Spleen (tissue), 7 donors: ENCODE data around the gene HGS.

ENCODE experiments used
- POLR2A ChIP-seq, 3 donors: fragments of 450-650 bp; IDR thresholded peaks; one replicate each; pipeline ENCODE4 v1.5.1; 2017; ENCODE audit warnings: antibody characterized with exemption in 3 of 3, mild to moderate bottlenecking in 1 of 3
- POLR2AphosphoS5 ChIP-seq, 3 donors: sonication (generic); formaldehyde crosslinking; IDR thresholded peaks; one replicate each; pipeline ENCODE4 v1.5.1; 2017; ENCODE audit warnings: antibody characterized with exemption in 3 of 3
- TF ChIP-seq, protein P1 (sequence below), 11 experiments: fragments of 200-600 bp in 7 of 11; fragments of 450-650 bp in 4 of 11; sonication (generic) in 4 of 11; IDR thresholded peaks in 8 of 11; conservative IDR thresholded peaks in 3 of 11; 1 replicate in 7 of 11; 2 replicates in 4 of 11; pipeline versions ENCODE4 v1.4.0 to v1.8.0; 2016 to 2021; ENCODE audit warnings: antibody characterized with exemption in 11 of 11, inconsistent platforms in 4 of 11, mild to moderate bottlenecking in 1 of 11
- donor health status: DM: no; HTN: no; CAD: no; lungs with moderate emphysema.
- donor health status: DM: no; HTN: no; CAD: no.
- donor health status: DM: no; HTN: no; CAD: no.

DNA sequence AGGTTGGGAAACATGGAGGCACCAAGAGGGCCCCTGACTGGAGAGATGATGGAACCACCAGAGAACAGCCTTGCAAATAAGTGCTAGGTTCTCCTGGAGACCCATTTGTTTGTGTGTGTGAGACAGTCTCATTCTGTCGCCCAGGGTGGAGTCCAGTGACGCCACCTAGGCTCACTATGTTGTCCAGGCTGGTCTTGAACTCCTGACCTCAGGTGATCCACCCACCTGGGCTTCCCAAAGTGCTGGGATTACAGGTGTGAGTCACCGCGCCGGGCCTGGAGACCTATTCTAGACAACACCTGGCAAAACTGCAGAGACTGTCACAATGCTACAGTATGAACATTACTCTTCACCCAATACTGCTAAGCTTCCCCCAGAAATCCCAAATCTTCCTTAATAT, 48.4 kb upstream of the HGS start:
- TF ChIP-seq POLR2AphosphoS5 (IDR thresholded peaks at IDR 0.05) (no peak), POLR2A (IDR thresholded peaks at IDR 0.05) (no peak)
- TF ChIP-seq, protein P1, sequence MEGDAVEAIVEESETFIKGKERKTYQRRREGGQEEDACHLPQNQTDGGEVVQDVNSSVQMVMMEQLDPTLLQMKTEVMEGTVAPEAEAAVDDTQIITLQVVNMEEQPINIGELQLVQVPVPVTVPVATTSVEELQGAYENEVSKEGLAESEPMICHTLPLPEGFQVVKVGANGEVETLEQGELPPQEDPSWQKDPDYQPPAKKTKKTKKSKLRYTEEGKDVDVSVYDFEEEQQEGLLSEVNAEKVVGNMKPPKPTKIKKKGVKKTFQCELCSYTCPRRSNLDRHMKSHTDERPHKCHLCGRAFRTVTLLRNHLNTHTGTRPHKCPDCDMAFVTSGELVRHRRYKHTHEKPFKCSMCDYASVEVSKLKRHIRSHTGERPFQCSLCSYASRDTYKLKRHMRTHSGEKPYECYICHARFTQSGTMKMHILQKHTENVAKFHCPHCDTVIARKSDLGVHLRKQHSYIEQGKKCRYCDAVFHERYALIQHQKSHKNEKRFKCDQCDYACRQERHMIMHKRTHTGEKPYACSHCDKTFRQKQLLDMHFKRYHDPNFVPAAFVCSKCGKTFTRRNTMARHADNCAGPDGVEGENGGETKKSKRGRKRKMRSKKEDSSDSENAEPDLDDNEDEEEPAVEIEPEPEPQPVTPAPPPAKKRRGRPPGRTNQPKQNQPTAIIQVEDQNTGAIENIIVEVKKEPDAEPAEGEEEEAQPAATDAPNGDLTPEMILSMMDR (IDR thresholded peaks at IDR 0.05 in 8 of 11, conservative IDR thresholded peaks at IDR 0.05 in 3 of 11): no peak
